Endodermal cell (in vitro differentiated cells): ENCODE measurements around the gene KRT1. TPM values are rescaled to one million over a fixed set of nuclear protein-coding genes. Genes with fewer than 3 reads are reported as not detected.

Experiments used
- DNase-seq: peaks from one replicate; pipeline ENCODE4 v3.0.0-alpha.2; 2017
- H3K27ac ChIP-seq: 2 replicates; pipeline ENCODE4 v1.5.1; 2013; ENCODE audit warnings: mild to moderate bottlenecking, low read depth, low read length, moderate library complexity
- H3K27me3 ChIP-seq: 2 replicates; pipeline ENCODE4 v1.6.1; 2013; ENCODE audit warnings: mild to moderate bottlenecking, low read length, moderate library complexity; ENCODE audit not compliant: insufficient read depth, control insufficient read depth, poor library complexity, severe bottlenecking
- H3K36me3 ChIP-seq: 2 replicates; pipeline ENCODE4 v1.7.0; 2013; ENCODE audit warnings: mild to moderate bottlenecking, low read length, moderate library complexity; ENCODE audit not compliant: control insufficient read depth, insufficient read depth
- H3K4me1 ChIP-seq: one replicate; pipeline ENCODE4 v1.7.0; 2013; ENCODE audit warnings: low read length; ENCODE audit not compliant: control insufficient read depth, insufficient read depth
- H3K4me3 ChIP-seq: 2 replicates; pipeline ENCODE4 v1.5.1; 2013; ENCODE audit warnings: mild to moderate bottlenecking, low read length, moderate library complexity
- H3K9ac ChIP-seq: 2 replicates; pipeline ENCODE4 v1.6.1; 2013; ENCODE audit warnings: mild to moderate bottlenecking, low read length, moderate library complexity; ENCODE audit not compliant: poor library complexity, severe bottlenecking; ENCODE audit errors: extremely low read depth
- H3K9me3 ChIP-seq: 2 replicates; pipeline ENCODE4 v1.6.1; 2013; ENCODE audit warnings: mild to moderate bottlenecking, low read length, moderate library complexity; ENCODE audit not compliant: control insufficient read depth
- H3K27ac Mint-ChIP-seq: 2 replicates; pipeline ENCODE4 v1.8.0; 2020; ENCODE audit warnings: mixed read lengths
- H3K27me3 Mint-ChIP-seq: 2 replicates; pipeline ENCODE4 v1.8.0; 2021; ENCODE audit warnings: mild to moderate bottlenecking, mixed read lengths; ENCODE audit not compliant: insufficient read depth
- H3K36me3 Mint-ChIP-seq: 2 replicates; pipeline ENCODE4 v1.8.0; 2020; ENCODE audit warnings: low read depth, mixed read lengths
- H3K4me1 Mint-ChIP-seq: 2 replicates; pipeline ENCODE4 v1.8.0; 2020; ENCODE audit warnings: mixed read lengths
- H3K4me3 Mint-ChIP-seq: 2 replicates; pipeline ENCODE4 v1.8.0; 2020; ENCODE audit warnings: mild to moderate bottlenecking, moderate library complexity, mixed read lengths
- H3K9me3 Mint-ChIP-seq: 2 replicates; pipeline ENCODE4 v1.8.0; 2020; ENCODE audit warnings: mild to moderate bottlenecking, mixed read lengths
- CTCF ChIP-seq: fragments of 200-600 bp; sonication (generic); conservative IDR thresholded peaks from 2 replicates; pipeline ENCODE4 v1.5.0; 2021; ENCODE audit warnings: antibody characterized with exemption, mild to moderate bottlenecking
- whole genome bisulfite sequencing, 2 experiments: methylation state at CpG; one replicate each; pipeline versions ENCODE4 v1.1.5 to v1.1.7; 2013; ENCODE audit warnings: missing lambda C conversion rate in 2 of 2, mixed read lengths in 1 of 2; ENCODE audit not compliant: insufficient coverage in 1 of 2, insufficient read length in 1 of 2; 5-methylcytosine and 5-hydroxymethylcytosine counted together
- total RNA-seq, 2 donors: library from RNA; stranded (reverse); fragmentation: NEBNext Ultra II Directional in 1 of 2; extraction: Animal tissue kit (Norgen Biotek cat#: 25700) in 1 of 2; gene quantifications; 2 replicates in 1 of 2; 3 replicates in 1 of 2; pipeline ENCODE4 v1.2.1, GENCODE V29; 2021

Gene KRT1
- total RNA-seq, 2 donors from 2014 or later: not detected

GRCh38 chr12:52663420-52663819 lies 16.8 kb downstream of the KRT1 start:
- no peak overlapping the region for H3K4me3 ChIP-seq
- peaks cover 34% of the 10 kb centered on the region for H3K27me3 ChIP-seq
- Mint-ChIP-seq H3K4me1 (no peaks in the 10 kb centered on the region), H3K27me3 (peaks cover 35% of the 10 kb centered on the region), H3K36me3 (no peaks in the 10 kb centered on the region), H3K4me3 (no peak overlapping the region), H3K27ac (no peak overlapping the region), H3K9me3 (no peaks in the 10 kb centered on the region)
- no peak for DNase-seq
- no peaks in the 10 kb centered on the region for H3K9me3 ChIP-seq
- TF ChIP-seq CTCF: no peak
- H3K36me3 ChIP-seq: no peaks in the 10 kb centered on the region
- H3K4me1 ChIP-seq: peaks cover 4% of the 10 kb centered on the region
- no peak overlapping the region for H3K9ac ChIP-seq
- H3K27ac ChIP-seq: no peak overlapping the region

GRCh38 chr12:52662918-52663229 lies 17.3 kb downstream of the KRT1 start:
- Mint-ChIP-seq H3K4me1 (no peaks in the 10 kb centered on the region), H3K4me3 (no peak overlapping the region), H3K27me3 (peaks cover 37% of the 10 kb centered on the region), H3K9me3 (no peaks in the 10 kb centered on the region), H3K27ac (no peak overlapping the region), H3K36me3 (no peaks in the 10 kb centered on the region)
- H3K27me3 ChIP-seq: peaks cover 34% of the 10 kb centered on the region
- H3K9me3 ChIP-seq: no peaks in the 10 kb centered on the region
- H3K36me3 ChIP-seq: no peaks in the 10 kb centered on the region
- TF ChIP-seq CTCF: no peak
- no peak overlapping the region for H3K9ac ChIP-seq
- H3K27ac ChIP-seq: no peak overlapping the region
- no peak overlapping the region for H3K4me3 ChIP-seq
- H3K4me1 ChIP-seq: peaks cover 4% of the 10 kb centered on the region
- DNase-seq: no peak

GRCh38 chr12:52662093-52662917 lies 17.9 kb downstream of the KRT1 start:
- H3K27ac Mint-ChIP-seq: no peak overlapping the region
- Histone ChIP-seq H3K27me3 (peaks cover 34% of the 10 kb centered on the region), H3K27ac (no peak overlapping the region), H3K9me3 (no peaks in the 10 kb centered on the region), H3K4me3 (no peak overlapping the region), H3K36me3 (no peaks in the 10 kb centered on the region), H3K9ac (no peak overlapping the region), H3K4me1 (peaks cover 4% of the 10 kb centered on the region)
- H3K27me3 Mint-ChIP-seq: peaks cover 37% of the 10 kb centered on the region
- no peak overlapping the region for H3K4me3 Mint-ChIP-seq
- DNase-seq: no peak
- H3K9me3 Mint-ChIP-seq: no peaks in the 10 kb centered on the region
- no peaks in the 10 kb centered on the region for H3K4me1 Mint-ChIP-seq
- no peaks in the 10 kb centered on the region for H3K36me3 Mint-ChIP-seq
- no peak for TF ChIP-seq CTCF
- 87 to 90% methylated on average over 6 to 10 of the region's 10 CpGs for WGBS, 2 experiments
